Cerebellar nuclear complex (tissue), 1 donor: ENCODE data around the gene RGL2.
"Not testable (repeated sequence)": the region's sequence is repeated elsewhere in the genome, so short reads cannot be mapped to it uniquely, and the experiment has no call there.

Source experiments
- DNase-seq, 2 experiments: peaks; one replicate each; lab custom pipeline; 2025; lab: John Stamatoyannopoulos, UW

The RGL2 gene

DNA sequence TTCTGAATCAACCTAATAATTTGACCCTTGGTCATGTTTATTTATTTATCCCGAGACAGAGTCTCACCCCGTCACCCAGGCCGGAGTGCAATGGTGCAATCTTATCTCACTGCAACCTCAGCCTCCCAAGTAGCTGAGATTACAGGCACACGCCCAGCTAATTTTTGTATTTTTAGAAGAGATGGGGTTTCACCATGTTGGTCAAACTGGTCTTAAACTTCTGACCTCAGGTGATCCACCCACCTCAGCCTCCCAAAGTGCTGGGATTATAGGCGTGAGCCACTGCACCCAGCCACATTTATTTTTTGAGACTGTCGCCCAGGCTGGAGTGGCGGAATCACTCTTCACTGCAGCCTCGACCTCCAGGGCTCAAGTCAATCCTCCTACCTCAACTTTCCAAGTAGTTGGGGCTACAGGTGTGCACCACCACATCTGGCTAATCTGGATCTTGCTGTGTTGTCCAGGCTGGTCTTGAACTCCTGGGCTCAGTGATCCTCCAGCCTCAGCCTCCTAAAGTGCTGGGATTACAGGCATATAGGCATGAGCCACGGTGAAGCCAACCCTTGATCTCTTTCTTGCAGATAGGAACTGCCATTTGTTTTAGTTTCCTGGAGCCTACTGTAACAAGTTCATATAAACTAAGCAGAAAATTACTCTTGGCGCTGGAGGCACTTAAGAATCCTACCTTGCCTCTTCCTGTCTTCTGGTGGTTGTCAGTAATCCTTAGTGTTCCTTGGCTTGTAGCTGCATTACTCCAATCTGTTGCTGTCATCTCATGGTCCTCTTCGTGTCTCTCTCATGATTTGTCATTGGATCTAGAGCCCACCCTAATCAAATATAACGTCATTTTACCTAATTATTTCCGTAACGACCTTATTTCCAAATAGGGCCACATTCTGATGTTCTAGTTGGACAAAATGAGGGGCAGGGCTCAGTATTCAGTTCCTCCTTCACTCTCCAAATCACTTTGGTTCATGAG lies 24.5 kb downstream of the RGL2 start:
- no peak for DNase-seq

DNA sequence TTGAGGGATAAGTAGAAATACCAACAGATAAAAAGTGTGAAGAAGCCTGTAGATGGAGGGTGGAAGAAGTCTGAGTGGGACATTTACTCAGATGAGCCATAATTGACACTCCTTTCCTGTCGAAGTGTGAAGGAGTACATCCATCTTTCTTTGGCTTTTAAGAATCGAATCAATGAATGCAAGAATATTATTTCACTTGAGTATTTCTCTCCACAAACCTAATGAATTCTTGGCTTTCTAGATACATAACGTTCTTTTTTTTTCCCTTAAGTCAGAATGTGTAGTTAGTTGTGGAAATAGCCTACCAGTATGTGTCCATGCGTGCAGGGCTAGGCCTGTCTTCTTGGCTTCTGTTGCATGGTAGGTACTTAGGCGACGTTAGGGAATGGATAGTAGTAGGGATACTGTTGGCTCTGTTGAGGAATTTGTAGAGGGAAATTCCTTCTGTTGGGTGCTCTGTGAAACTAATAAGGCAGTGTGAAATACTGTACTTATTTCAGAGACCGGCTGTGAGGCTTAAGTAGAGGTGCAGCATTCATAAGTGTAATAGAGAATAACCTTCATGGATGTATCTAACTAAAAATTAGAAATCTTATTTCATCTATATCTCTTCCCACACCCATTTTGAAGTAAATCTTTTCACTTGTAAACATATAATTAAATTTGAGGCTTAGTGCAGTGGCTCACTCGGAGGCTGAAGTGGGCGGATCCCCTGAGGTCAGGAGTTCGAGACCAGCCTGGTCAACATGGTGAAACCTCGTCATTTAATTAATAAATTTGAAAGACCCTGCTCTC lies 25.4 kb downstream of the RGL2 start:
- DNase-seq, result no peak

DNA sequence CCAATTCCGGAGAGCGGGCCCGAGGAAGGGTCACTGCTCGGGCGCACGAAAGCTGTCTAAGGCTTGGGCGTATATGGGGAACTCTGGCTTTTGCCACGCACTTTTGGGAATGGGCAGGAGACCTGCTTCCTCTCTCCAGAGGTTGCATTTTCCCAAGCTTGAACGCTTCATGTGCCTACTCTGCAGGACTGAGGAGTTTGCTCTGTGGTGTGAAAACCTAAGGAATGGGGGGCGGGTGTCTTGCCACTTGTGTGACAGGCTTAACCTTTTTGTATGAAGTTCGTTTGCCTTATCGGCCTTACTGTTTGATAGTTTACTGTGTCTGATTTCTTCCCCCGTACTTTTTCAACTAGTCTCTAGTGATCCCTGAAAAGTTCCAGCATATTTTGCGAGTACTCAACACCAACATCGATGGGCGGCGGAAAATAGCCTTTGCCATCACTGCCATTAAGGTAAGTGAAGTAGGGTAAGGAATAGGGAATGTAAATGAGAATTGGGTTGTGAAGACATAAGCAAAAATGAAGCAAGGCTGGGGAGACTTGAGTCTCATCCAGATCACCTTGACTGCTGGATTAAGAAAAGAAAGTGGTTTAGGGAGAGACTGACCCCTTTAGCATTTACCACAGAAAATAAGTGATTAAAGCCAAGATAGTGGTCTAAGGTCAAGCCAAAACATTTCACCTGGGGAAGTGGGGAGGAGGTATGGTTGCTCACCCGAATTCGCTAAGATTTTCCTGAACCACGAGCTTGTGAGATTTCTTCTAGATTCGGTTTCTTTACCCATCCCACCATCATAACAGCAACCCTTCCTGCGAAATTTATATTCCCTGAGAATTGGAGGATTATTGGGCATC lies 26.2 kb downstream of the RGL2 start:
- no peak for DNase-seq

DNA sequence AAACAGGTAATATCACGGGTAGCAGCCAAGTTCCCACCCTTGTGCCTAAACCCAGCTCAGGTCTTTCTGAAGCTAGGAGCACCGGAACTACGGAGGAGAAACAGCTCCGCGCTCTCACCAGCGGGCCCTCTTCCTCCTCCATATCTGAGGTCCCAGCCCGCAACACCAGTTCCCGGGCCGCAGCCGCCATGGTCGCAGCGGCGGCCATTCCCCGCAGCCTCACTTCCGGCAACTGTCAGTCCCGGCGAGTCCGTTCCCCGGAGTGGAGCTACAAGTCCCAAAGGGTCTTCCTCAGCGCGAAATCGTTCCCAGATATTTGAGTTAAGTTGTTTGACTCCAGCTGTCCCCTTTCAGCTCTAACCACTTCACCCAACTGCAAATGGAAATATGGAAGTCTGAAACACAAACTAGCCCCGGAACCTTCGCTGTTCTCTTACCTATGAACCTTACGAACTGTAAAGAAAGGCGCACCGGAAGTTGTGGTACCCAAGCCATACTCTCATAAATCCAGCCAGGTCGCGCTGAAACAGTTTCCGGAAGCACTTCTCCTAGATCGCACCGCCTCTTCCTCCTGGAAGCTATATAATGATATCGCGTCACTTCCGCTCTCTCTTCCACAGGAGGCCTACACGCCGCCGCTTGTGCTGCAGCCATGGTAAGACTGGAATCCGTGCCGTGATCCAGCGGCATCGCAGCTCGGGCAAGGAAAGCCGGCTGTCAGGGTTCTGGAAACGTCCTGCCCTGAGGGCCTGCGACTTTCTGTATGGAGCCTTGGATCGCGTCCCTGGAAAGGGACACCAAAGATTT lies 27.1 kb downstream of the RGL2 start, which contains the start of the genes RPS18 and VPS52:
Gene RPS18, plus strand, starts transcription at position 608 of the 807 bp plus-strand sequence. Its CDS starts 45 bp downstream, at position 653.
Gene VPS52, minus strand, starts transcription at position 409 of the 807 bp plus-strand sequence. Its CDS starts 201 bp downstream, at position 208.
- DNase-seq, result peak; percentile 76 to 81

DNA sequence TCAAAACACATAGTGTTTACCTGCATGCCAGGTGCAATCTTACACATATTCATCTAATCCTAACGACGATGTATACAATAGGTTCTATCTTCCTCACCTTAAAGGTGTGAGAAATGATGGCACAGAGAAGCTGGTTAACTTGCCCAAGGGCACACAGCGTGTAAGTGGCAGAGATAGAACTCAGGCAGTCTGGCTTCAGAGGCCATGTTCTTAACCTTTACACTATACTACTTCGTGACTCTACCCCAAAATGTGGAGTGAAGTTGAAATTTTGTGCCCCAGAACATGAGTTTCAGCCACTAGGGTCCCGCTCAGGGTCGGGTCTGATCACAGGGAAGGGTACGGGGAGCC lies 27.6 kb downstream of the RGL2 start:
- DNase-seq, result no peak

DNA sequence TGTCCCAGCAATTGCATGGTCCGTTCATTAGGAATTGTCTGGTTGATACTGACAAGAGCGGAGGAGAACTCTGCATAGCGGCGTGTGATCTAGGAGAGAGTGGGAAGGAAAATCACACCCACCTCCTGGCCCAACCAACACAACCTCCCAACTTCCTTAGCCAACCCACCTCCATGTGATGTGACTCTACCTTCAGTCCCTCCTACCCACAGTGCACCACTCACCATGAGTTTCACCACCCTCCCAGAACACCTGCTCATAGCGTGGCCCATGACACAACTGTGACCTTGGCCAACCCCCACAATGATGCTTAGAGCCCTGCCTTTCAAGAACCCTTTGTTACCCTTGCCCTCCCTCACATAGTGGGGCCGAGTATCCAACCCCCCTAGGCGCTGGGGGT lies 34.7 kb downstream of the RGL2 start:
- DNase-seq, result no peak

DNA sequence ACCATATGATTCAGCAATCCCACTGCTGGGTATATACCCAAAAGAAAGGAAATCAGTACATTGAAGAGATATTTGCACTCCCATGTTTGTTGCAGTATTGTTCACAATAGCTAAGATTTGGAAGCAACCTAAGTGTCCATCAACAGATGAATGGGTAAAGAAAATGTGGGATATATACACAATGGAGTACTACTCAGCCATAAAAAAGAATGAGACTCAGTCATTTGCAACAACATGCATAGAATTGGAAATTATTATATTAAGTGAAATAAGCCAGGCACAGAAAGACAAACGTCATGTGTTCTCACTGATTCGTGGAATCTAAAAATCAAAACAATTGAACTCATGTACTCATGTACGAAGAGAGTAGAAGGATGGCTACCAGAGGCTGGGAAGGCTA lies 36.3 kb downstream of the RGL2 start:
- DNase-seq, result not testable (repeated sequence)

DNA sequence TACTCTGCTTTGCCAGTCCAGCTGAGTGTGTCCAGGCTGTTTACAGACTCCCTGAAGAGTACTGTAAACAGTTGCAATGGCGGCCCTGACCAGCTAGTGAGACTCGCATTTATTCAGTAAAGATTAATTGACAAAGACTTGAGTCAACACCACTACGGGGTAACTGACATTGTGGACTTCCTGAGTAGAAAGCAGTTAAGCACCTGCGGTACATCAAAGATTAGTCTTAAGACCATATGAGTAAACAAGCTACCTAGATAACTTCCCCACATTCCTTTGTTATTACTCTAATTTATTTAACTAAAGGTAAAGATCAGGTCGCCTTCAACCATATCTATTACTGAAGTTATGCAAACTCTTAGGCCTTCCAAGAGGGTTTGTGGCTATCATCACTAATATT lies 39.7 kb downstream of the RGL2 start:
- DNase-seq, result no peak

DNA sequence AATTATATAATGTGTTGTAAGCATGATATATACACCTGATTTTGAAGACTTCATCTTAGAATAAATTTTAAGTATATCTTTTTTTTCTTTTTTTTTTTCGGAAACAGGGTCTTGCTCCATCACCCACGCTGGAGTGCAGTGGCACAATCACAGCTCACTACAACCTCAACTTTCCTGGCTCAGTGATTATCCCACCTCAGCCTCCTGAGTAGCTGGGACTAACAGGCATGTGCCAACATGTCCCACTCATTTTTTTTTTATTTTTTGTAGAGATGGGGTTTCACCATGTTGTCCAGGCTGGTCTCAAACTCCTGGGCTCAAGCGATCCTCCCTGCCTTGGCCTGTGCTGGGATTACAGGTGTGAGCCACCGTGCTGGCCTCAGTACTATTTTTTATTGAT lies 44.2 kb downstream of the RGL2 start:
- DNase-seq, result no peak

DNA sequence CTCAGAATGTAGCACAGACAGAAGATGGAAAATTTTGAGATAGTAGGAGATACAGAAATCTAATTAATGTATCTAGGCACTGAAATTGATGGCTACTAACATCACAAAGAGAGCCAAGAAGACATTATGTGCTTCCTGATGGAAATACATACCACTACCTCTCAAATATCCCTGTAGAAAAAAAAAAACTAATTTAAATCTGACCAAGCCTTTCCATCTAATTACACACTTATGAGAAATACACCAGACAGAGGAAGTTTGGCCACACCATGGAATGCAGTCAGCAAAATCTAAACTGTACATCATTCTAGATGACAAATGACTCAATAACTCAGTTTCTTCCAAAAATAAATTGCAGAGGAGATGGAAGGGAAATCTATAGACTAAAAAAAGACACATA lies 46.0 kb downstream of the RGL2 start:
- no peak for DNase-seq

DNA sequence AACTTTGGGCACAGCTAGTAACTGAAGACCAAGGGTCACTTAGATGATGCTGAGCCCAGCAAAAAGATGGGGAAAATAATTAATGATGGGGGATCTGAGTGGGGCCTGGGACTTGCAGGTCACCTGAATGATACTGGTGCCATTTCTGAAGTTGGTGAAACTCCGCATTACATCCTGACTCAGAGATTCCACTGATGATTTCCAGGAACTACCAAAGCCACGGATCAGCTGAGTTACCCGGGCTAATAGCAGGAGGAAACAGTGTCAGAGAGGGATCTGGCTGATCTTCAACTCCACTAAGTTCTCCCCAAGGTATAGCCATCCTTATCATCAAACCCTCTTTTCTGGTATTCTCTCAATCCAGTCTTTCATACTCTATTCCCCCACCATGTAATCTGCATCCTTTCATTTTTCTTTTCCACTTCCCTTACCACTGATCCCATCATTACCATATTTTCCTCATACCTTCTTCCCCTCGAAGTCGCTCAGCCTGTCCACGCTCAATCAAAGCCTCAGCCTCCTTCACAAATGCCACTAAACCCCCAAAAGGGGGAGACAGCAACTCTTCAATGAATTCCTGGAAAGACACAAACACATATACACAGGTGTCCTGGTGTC lies 47.2 kb downstream of the RGL2 start:
- DNase-seq, result no peak

DNA sequence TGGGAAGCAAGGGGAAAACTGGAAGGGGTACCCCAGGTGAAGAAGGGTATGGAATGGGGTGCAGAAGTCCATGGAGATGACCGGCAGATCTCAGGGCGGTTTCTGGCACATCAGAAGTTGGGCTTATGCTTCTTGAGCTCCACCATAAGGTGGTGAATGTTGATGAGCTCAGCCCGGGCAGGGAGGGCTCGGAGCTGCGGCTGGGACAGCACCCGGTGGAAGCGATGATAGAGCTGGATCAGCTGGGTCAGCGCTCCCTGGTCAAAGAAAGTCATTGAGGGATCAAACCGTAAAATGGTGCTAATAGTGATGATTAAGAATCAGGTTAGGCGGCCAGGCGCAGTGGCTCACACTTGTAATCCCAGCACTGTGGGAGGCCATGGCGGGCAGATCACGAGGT lies 48.0 kb downstream of the RGL2 start:
- DNase-seq, result no peak

DNA sequence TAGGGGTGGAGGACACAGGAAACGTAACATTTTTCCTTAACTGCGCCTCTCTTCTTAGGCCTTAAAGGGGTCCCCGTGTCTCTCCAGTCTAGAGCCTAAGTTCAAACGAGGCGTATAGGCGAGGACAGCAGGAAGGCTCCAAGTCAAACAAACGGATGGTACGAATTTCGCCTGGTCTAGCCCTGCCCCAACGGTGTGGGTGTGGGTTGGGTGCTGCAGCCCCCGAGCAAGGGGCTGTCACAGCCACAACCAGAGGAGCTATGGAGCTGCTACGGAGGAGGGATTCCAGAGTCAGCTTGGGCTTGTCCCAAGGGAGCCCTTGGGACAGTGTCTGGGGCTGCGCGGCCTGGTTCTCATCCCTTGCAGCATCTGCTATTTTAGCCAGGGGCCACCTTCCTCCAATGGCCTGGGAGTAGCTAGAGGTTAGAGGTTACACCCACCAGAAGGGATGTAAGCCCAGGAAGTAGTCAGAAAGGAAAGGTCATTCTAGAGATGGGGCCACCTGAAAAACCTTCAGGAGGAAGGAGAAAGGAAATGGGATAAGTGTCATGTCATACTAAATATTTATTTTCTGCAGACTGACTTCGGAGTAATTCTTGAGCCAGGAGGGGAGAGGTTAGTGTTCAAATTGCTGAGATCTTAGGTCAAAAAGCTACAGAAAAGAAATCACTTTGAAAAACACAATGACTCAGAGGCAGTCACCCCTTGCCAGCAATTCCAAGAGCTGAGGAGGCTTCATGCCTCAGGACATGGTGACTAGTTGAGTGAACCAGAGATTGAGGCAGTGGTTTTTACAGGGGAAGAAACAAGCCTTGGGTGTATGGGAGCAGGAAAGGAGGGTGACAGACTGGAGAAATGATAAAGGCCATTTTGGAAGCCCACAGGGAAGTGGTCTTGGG lies 48.8 kb downstream of the RGL2 start:
- DNase-seq, result no peak

DNA sequence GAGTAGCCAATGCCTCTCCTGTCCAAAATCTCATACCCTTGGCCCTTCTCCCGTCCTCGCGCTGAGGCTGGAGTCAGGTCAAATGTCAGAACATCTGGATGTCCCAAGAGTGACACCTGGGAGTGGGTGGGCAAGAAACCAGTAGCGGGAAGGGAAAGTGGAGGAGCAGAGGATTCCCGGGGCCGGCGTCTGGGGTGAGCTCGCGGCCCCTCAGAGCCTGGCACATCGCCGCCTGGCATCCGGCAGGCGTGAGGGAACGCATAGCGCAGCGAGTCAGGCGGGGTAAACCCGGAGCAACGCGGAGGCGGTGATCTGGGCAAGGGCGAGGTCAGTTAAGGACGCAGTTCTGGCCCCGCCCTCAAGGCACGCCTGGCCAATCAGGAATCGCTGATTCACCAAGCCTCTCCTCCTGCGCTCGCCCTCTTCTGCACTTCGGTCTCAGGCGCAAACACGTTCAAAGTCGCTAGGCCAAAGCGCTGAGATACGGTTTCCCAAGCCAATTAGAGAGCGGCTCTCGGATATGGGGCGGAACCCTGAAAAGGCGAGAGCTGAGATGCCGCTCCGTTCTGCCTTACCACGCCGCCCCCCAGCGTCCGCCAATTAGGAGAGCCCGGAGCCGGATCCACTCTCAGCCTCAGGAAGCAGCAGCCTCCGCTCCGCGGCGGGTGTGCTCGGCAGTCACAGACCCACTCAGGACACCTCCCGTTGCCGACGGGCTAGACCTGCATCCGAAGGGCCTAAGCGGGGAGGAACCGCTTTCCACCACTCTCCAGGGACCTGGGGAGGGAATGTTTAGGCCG lies 49.6 kb downstream of the RGL2 start:
- DNase-seq, result peak; percentile 97 to 99

DNA sequence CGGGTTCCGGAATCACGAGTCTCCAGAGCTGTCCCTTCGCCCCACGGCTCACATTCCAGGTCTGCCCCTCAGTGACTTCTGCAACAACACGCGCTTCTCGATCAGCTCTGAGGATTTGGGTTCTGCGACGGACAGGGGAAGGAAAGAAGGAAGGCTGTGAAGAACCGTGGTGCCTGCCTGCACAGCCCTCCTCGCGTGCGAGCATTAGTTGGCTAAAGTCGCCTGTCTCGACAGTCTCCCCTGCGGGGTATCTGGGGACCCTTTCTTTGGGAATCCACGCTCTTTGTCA lies 50.2 kb downstream of the RGL2 start:
- no peak for DNase-seq

DNA sequence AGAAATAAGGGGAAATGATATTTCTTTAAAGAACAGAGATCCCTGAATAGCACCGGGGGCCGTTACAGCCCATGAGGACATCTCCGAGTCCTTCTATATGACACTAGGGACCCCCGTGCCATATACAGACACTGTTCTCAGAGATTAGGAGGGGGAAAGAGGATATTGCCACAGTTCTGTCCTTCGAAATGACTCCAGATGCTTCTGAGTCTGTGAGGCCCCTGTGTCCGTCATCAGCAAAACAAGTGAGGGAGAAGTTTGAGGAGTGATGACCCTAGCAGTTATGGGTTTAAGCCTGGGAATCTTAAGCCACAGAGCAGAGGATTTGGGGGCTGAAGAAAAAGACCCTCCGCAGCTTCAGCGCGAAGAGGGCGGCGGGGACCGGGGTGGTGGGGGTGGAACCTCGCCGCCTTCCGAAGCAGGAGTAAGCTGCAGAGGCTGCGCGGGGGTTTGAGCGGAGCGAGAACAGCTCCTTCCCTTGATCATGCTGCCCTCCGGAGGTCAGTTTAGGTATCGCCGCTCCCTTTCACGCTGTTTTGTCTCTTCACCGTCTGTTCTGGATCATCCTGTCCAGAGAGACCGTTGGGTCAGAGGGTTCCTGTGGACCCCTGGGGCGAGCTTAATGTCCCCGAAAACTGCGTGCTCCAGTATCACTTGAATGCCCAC lies 50.6 kb downstream of the RGL2 start:
- DNase-seq, result peak in 1 of 2 experiments; percentile 49

DNA sequence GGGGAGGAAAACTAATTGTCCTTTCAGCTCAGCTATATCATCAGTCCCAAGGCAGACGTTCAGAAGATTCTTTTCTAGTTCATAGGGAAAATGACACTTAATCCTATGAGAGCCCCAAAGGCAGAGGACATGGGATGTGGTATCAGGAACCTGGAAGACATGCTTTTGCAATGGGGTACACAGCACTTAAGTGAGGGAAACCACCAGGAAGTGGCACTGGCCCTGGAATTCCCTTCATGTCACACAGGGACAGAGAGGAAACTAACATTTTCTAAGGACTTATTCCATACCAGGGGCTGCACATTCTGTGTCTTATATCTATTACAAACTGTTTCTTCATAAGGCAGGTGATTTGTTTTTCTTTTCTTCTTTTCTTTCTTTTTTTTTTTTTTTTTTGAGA lies 55.3 kb downstream of the RGL2 start:
- no peak for DNase-seq

DNA sequence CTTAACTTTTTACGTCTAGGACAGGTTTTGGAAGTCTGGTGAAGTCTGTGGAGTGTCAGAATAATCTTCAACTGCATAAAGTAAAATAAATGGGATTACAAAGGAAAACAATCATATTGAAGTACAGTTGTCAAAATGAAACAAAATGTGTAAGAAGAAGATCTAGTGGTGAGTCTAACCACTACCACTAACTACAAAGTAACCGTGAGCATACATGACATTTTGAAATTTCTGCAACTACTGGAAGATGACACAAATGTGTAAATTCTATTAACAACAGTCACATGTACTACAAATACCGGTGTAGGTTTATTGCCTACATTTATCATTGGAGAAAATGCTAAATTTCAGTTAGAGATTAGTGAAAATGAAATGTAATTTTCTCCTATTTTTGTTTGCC lies 56.8 kb downstream of the RGL2 start:
- no peak for DNase-seq
